Activated CD4-positive, alpha-beta T cell treated with anti-CD3 and anti-CD28 coated beads, Interleukin-2, amount 50 U/mL, for 16 hours (primary cell): ENCODE results near the gene URAD.
"Not testable (repeated sequence)": the region's sequence is repeated elsewhere in the genome, so short reads cannot be mapped to it uniquely, and the experiment has no call there.

ENCODE experiments used
- DNase-seq: peaks from one replicate; pipeline ENCODE4 v3.0.0-alpha.2; 2020

The URAD gene

GRCh38 chr13:27969866-27970229, 18.6 kb downstream of the URAD start:
- no peak for DNase-seq

GRCh38 chr13:27969082-27969865, 19.2 kb downstream of the URAD start, which contains the start of gene CDX2:
Gene CDX2, minus strand, starts transcription at chr13:27969315. Its CDS starts 309 bp downstream, at chr13:27969006.
- DNase-seq: no peak

DNA sequence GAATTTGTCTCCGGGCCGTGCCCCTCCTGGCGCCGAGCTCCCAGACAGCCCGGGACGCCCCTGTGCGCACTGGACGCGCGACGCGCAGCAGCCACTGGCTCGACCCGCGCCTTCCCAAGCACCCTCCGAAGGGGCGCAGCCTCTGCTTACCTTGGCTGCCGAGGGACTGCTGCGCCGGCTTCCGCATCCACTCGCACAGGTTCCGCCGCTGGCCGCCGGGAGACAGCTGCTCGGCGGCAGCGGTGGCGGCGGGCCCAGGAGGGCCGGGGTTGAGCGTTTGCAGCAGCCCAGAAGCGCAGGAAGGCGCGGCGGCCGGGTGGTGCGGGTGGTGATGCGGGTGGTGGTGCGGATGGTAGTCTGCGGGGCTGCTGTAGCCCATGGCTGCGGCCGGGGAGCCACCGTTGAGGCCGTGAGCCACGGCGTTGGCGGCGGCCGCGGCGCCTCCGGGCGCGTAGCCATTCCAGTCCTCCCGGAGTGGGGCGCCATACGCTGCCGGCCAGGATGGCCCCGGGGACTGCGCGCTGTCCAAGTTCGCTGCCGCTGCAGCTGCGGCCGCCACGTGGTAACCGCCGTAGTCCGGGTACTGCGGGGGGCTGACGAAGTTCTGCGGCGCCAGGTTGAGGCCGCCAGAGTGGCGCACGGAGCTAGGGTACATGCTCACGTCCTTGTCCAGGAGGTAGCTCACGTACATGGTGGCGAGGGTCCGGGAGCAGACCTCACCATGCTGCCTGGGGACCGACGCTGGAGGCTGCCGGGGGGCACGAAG, 20.0 kb downstream of the URAD start:
- DNase-seq: no peak

DNA sequence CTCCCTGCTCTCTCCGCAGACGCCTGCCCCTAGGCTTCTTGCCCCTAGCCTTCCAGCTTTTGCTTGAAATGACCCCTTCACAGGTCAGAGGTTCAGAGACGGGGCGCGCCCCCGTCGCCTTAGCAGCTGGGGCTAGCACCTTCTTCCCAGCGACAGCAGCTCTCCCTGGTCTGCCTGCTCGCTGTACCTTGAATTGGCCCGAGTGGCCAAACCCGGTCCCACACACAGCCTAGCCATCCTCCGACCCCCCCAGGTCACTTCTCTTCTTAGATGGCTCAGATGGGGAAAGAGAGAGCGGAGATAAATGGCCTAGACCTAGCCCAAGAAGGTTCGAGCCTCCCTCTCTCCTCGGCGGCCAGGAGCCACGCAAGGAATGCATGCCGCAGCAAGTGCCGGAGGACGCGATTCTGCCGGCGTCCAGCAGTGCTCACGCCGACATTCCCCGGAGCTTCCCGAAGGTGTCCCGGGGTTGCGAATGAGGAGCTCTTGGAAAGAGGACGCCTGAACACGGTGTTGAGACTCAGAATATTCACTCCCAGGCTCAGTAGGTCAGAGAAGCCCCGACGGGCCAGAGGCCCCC, 20.7 kb downstream of the URAD start:
- no peak for DNase-seq

GRCh38 chr13:27967203-27967735, 21.2 kb downstream of the URAD start:
- DNase-seq: no peak

GRCh38 chr13:27966641-27967202, 21.8 kb downstream of the URAD start:
- DNase-seq: no peak

- no peak for DNase-seq
These were observed 22.5 kb downstream of the URAD start for GRCh38 chr13:27965740-27966640.

DNA sequence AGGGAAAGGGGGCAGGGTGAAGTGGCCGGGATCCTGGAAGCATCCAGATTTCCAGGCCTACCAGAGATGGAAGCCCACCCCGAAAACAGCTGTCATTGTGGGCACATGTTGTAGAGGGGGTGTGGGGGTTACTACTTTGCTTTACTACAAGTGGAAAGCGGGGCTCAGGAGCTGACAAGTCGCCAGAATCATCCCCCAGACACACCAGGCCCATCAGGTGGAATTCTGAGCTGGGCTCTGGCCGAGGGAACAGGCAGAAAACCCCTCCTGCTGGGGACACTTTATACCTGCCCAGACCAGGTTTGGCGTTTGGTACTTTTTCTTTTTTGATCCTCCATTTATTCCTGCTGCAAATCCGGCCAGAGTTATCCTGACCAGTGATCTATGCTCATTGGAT, 23.2 kb downstream of the URAD start:
- no peak for DNase-seq

DNA sequence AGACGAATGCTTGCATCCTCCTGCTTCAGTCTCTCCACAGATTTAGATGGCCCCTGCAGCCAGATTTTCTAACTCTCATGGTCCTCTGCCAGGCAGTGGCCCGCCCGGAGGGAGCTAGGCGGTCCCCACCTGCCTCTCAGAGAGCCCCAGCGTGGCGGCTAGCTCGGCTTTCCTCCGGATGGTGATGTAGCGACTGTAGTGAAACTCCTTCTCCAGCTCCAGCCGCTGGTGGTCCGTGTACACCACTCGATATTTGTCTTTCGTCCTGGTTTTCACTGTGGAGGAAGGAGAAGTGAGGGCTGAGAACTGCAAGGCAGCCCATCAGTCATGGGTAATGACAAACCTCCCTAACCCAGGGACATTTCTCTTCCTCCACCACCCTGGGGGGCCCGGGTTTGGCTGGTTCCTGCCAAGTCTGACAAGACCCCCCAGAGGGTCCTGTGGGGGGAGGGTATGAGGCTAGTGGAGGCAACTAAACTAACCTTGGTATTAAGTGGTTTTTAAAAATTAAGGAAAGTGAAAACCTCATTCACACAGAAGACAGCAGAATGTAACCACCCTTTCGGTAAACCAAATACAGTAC, 23.7 kb downstream of the URAD start:
- DNase-seq: no peak

DNA sequence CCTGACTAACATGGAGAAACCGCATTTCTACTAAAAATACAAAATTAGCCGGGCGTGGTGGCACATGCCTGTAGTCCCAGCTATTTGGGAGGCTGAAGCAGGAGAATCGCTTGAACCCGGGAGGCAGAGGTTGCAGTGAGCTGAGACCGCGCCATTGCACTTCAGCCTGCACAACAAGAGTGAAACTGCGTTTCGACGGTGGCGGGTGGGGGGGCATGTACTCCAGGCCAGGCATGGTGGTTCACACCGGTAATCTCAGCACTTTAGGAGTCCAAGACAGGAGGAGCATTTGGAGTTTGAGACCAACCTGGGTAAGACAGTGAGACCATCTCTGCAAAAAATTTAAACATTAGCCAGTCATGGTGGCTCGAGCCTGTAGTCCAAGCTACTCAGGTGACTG, 24.3 kb downstream of the URAD start:
- DNase-seq: not testable (repeated sequence)

GRCh38 chr13:27963491-27963890, 25.0 kb downstream of the URAD start:
- no peak for DNase-seq

GRCh38 chr13:27962982-27963381, 25.5 kb downstream of the URAD start:
- no peak for DNase-seq

DNA sequence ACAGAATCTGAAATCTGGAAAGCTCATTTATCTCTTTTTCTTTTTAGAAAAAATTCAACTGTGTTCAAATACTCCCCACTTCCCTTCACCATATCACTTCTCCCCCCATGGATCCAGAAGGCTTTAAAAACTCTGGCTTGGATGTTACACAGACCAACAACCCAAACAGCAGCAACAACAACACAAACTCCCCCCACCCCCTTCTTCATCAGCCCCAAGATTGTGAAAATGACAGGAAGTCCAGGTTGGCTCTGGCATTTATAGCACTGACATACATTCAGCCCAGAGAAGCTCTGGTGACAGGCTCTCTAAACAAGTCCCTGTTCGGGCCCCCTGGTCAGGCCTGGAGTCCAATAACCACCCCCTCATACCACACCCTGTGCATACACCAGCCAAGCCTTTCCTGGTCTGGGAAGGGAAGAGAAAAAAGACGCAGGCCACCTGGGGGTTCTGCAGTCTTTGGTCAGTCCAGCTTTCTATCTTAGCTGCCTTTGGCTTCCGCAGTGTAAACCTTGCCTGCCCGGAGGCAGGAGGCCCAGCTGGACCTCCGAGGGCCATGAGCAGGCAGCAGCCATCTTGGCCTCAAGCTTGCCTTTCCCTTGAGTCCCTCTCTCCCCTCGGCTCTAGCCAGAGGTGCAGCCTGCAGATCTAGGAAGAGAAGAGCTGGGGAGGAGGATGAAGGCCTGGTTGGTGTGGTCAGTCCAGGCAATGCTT, 26.2 kb downstream of the URAD start:
- DNase-seq: no peak

GRCh38 chr13:27961227-27962085, 27.0 kb downstream of the URAD start:
- DNase-seq: no peak

DNA sequence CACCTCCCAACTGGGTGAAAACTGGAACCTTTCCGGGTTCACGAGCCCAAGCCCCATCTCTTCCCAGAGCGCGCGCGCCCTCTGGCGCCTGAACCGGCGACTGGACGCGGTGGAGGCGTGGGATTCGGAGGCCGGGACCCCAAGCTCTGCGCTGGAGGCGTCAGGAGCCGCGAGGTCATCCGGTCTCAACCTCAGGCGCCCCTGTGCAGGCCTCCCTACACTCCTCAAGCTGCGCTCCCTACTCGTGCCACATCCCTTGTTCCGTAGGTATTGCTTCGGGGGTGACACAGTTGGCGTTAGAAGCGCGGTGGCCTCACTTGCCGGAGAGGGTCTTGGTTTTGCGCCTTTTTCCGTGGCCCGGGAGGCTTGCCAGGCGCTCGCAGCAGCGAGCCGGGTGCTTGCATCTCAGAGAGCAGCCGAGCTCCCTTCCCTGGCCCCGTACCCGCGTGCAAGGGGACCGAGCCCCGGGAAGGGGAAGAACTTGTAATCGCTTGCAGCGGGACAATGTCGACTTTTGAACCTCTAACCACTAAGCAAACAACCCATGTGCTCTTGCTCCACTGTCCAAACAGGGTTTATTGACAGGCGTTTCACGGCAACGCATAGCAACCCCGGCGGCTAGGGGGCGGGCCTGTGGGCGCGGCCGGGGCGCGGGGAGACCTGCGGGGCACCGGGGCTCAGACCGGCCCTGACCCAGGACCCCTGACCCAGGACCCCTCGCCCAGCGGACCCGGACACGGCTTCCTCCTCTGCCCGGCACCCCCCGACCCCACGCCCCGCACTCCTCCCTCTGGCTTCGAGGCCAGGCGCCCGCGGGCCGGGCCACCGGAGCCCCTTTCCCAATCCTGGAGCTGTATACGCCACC, 27.9 kb downstream of the URAD start:
- DNase-seq: peak; percentile 31

DNA sequence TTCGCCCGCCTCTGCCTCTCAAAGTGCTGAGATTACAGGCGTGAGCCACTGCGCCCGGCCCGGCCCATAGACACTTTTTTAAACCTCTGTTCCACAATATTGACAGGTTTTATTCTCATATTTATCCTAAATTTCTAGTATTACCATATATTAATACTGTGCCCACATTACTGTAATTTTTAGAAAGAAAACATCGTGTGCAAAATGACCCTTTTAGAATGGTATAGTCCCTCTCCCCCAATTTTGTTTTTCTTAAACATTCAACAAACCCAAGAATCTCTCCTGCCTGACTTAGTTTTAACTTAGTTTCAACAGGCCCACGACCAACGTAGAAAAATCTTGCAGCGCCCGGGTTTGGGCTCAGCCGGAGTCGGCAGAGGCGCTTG, 28.5 kb downstream of the URAD start:
- no peak for DNase-seq

DNA sequence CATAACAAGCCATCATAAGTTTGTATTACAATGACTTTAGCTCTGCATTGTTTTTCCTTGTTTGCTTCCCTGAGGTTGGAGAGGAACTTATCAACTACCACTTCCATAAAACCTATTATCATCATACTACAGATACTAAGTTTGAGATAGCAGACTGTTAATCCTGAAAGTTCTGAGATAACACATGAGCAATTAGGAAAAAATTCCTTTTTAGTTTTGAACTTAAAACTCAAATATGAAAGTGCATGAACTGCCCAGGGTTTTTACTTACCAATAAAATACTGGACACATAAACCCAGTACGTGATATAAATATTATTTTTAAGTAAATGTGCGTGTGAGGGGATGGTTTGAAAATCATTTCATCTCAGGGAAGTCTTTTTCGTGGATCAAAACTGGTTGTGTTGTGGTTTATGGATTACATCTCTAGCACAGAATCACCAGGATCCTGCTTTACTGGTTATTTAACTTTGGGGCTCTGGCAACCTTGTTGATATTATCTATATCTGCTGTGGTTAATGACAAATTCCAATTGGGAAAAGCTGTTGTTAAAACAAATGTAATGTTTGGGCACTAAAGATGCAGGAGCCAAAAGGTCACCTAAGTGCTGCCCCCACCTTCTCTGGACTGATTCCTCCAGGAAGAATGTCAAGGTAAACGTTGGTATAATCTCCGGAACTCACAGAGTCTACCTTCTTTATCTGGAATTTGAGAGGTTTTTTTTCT, 31.8 kb downstream of the URAD start:
- DNase-seq: no peak

DNA sequence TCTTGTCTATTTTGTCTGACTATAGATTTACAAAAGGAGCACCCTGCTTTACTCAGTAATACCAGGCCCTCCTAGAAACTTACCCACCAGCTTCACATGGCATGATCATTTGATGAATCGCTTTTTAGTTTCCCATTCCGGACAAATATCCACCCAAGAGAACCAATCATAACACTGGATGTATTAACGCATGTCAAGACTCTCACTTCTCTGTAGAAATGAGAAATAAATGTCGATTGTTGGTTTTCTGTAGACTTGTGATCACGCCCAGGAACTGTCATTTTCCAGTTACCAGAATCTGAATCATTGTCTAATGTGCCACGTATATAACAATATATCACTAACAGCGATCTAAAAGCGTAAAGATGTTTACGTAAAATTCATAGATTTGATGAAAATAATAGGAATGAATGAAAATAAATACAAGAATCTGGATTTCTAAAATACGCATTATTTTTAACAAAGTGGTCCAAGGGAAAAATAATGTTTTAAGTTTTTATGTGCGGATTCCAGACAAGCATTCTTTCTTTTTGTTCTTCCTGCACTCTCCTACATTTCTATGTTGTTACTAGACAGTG, 33.4 kb downstream of the URAD start:
- DNase-seq: no peak
